Hepatocyte (in vitro differentiated cells): ENCODE results near the gene GRK6.

Experiments
- CTCF ChIP-seq: fragments of 200-600 bp; sonication (generic); IDR thresholded peaks from 2 replicates; pipeline ENCODE4 v1.5.1; 2016; ENCODE audit warnings: antibody characterized with exemption, mild to moderate bottlenecking; ENCODE audit not compliant: poor library complexity
- EZH2 ChIP-seq: fragments of 200-600 bp; sonication (generic); IDR thresholded peaks from 2 replicates; pipeline ENCODE4 v1.6.1; 2016; ENCODE audit warnings: antibody characterized with exemption, mild to moderate bottlenecking, borderline replicate concordance

GRCh38 chr5:177437623-177438022 is 11.1 kb downstream of the GRK6 start:
- no peak for TF ChIP-seq EZH2
- no peak for TF ChIP-seq CTCF
